A549 (cell line): ENCODE measurements around the gene RNF214. TPM values are rescaled to one million over a fixed set of nuclear protein-coding genes. Genes with fewer than 3 reads are reported as not detected.

Experiments used
- ATAC-seq, 2 experiments: fragments of 200-7000 bp in 1 of 2; fragments of >200 bp in 1 of 2; cut with Nextera tagmentation in 1 of 2; cut with Tn5 transposase in 1 of 2; 3 replicates each; pipeline versions ENCODE4 v1.8.0 to v1.9.1; 2018 to 2020; ENCODE audit warnings: mild to moderate bottlenecking in 1 of 2, moderate library complexity in 1 of 2
- CTCF ChIA-PET: fragments of 300-600 bp; sonication (Branson Sonifier 250); formaldehyde crosslinking; extraction: SDS; loops from one replicate; lab custom pipeline; 2021; ENCODE audit warnings: antibody characterized with exemption, inconsistent platforms; lab: Yijun Ruan, JAX
- POLR2A ChIA-PET: fragments of 350-600 bp; formaldehyde crosslinking; extraction: SDS; loops from one replicate; lab custom pipeline; 2021; ENCODE audit warnings: antibody characterized with exemption, inconsistent platforms; lab: Yijun Ruan, JAX
- DNase-seq, 2 experiments: peaks; one replicate each; pipeline versions ENCODE4 v3.0.0 to v3.0.0-alpha.2; 2011 to 2016; ENCODE audit warnings: low read depth in 1 of 2, low spot score in 1 of 2
- FAIRE-seq: peaks from 2 replicates; lab custom pipeline; 2011; peaks lifted over from hg19 to GRCh38; lab: Jason Lieb, UNC
- H3K27ac ChIP-seq, 2 experiments: fragments of >200 bp; sonication (Bioruptor Twin); formaldehyde crosslinking; 3 replicates each; pipeline ENCODE4 v1.5.1; 2016 to 2017
- H3K4me1 ChIP-seq: fragments of >200 bp; sonication (Bioruptor Twin); formaldehyde crosslinking; 3 replicates; pipeline ENCODE4 v1.6.1; 2016
- H3K4me2 ChIP-seq: fragments of >200 bp; sonication (Bioruptor Twin); formaldehyde crosslinking; 3 replicates; pipeline ENCODE4 v1.6.1; 2016
- H3K4me3 ChIP-seq: fragments of >200 bp; sonication (Bioruptor Twin); formaldehyde crosslinking; 3 replicates; pipeline ENCODE4 v1.5.1; 2016
- H3K9me3 ChIP-seq: fragments of >200 bp; sonication (Bioruptor Twin); formaldehyde crosslinking; 3 replicates; pipeline ENCODE4 v1.6.1; 2016
- BHLHE40 ChIP-seq: IDR thresholded peaks from 2 replicates; pipeline ENCODE4 v1.6.1; 2012; ENCODE audit warnings: low read depth, low read length, inconsistent platforms
- CBX8 ChIP-seq: fragments of 200-600 bp; sonication (generic); IDR thresholded peaks from 2 replicates; pipeline ENCODE4 v1.6.1; 2016
- FOSB ChIP-seq: fragments of 250-450 bp; sonication (Bioruptor Pico); IDR thresholded peaks from 2 replicates; pipeline ENCODE4 v1.5.0; 2020; ENCODE audit warnings: mild to moderate bottlenecking, moderate library complexity
- HDAC2 ChIP-seq: fragments of 200-600 bp; sonication (generic); IDR thresholded peaks from 2 replicates; pipeline ENCODE4 v1.6.1; 2016
- HEYL ChIP-seq: fragments of 250-450 bp; sonication (Bioruptor Pico); IDR thresholded peaks from 2 replicates; pipeline ENCODE4 v1.8.0; 2021; ENCODE audit warnings: mild to moderate bottlenecking, moderate library complexity
- HOXB5 ChIP-seq: fragments of 250-450 bp; sonication (Bioruptor Pico); IDR thresholded peaks from 2 replicates; pipeline ENCODE4 v1.5.0; 2020; ENCODE audit warnings: mild to moderate bottlenecking, moderate library complexity
- JUN ChIP-seq, 2 experiments: fragments of >200 bp; sonication (Bioruptor Twin); formaldehyde crosslinking; IDR thresholded peaks; 2 replicates in 1 of 2; 3 replicates in 1 of 2; pipeline ENCODE4 v1.6.1; 2016 to 2017
- KDM1A ChIP-seq: fragments of 200-600 bp; sonication (generic); IDR thresholded peaks from 2 replicates; pipeline ENCODE4 v1.6.1; 2016; ENCODE audit warnings: low read depth, mild to moderate bottlenecking
- KDM5A ChIP-seq: fragments of 200-600 bp; sonication (generic); IDR thresholded peaks from 2 replicates; pipeline ENCODE4 v1.6.1; 2016; ENCODE audit warnings: antibody characterized with exemption, mild to moderate bottlenecking
- MAZ ChIP-seq: fragments of 150-350 bp; IDR thresholded peaks from 2 replicates; pipeline ENCODE4 v1.6.1; 2014; ENCODE audit warnings: antibody characterized with exemption, low read depth, low read length, borderline replicate concordance
- NFE2L2 ChIP-seq: fragments of 150-350 bp; conservative IDR thresholded peaks from 2 replicates; pipeline ENCODE4 v1.6.1; 2014; ENCODE audit warnings: low read length
- NR3C1 ChIP-seq: fragments of >200 bp; sonication (Bioruptor Twin); formaldehyde crosslinking; IDR thresholded peaks from 3 replicates; pipeline ENCODE4 v1.6.1; 2017
- RARB ChIP-seq: fragments of 250-450 bp; sonication (Bioruptor Pico); IDR thresholded peaks from 2 replicates; pipeline ENCODE4 v1.8.0; 2021; ENCODE audit warnings: mild to moderate bottlenecking, moderate library complexity
- RCOR1 ChIP-seq: fragments of 150-350 bp; IDR thresholded peaks from 2 replicates; pipeline ENCODE4 v1.6.1; 2014; ENCODE audit warnings: antibody characterized with exemption, low read length, low read depth
- RFX5 ChIP-seq: fragments of 450-650 bp; IDR thresholded peaks from 2 replicates; pipeline ENCODE4 v1.7.1; 2014; ENCODE audit warnings: antibody characterized with exemption, mild to moderate bottlenecking, moderate library complexity
- RNF2 ChIP-seq: fragments of 200-600 bp; sonication (generic); IDR thresholded peaks from 2 replicates; pipeline ENCODE4 v1.6.1; 2016; ENCODE audit warnings: low read depth, mild to moderate bottlenecking, antibody characterized with exemption, moderate library complexity, borderline replicate concordance
- TP53 ChIP-seq: fragments of 250-450 bp; sonication (Bioruptor Pico); IDR thresholded peaks from 2 replicates; pipeline ENCODE4 v1.5.0; 2021; ENCODE audit warnings: mild to moderate bottlenecking, moderate library complexity
- ZC3H11A ChIP-seq: fragments of 450-650 bp; IDR thresholded peaks from 2 replicates; pipeline ENCODE4 v1.6.1; 2014; ENCODE audit warnings: antibody characterized with exemption, mild to moderate bottlenecking
- WGBS: methylation state at CpG from one replicate; pipeline ENCODE4 v1.1.6; 2017; ENCODE audit errors: missing lambda C conversion rate; 5-methylcytosine and 5-hydroxymethylcytosine counted together
- polyA plus RNA-seq, 4 experiments: library from polyadenylated mRNA; depleted of rRNA in 3 of 4; stranded (reverse); fragments of >200 nt; fragmentation: RNase III in 1 of 4; extraction: RNeasy Plus Mini Kit Qiagen cat#74134 plus additional on column Dnase treatment in 1 of 4; gene quantifications; 2 replicates in 3 of 4; 3 replicates in 1 of 4; pipeline ENCODE4 v1.2.3, GENCODE V29; 2011 to 2017
- TF ChIP-seq, protein P1 (sequence below): fragments of 450-650 bp; IDR thresholded peaks from 2 replicates; pipeline ENCODE4 v1.6.1; 2014; ENCODE audit warnings: antibody characterized with exemption
- TF ChIP-seq, protein P2 (sequence below): IDR thresholded peaks from 2 replicates; pipeline ENCODE4 v1.6.1; 2012
- TF ChIP-seq, protein P3 (sequence below): fragments of >200 bp; sonication (Bioruptor Twin); formaldehyde crosslinking; IDR thresholded peaks from 3 replicates; pipeline ENCODE4 v1.5.1; 2016
- TF ChIP-seq, protein P4 (sequence below): IDR thresholded peaks from 2 replicates; pipeline ENCODE4 v1.6.1; 2012
- TF ChIP-seq, protein P5 (sequence below): fragments of >200 bp; sonication (Bioruptor Twin); formaldehyde crosslinking; IDR thresholded peaks from 3 replicates; pipeline ENCODE4 v1.6.1; 2016

Gene RNF214
- polyA plus RNA-seq, 2 of the 4 experiments (the other 2 are of a cell fraction), result 11.0 to 15.9 TPM

DNA sequence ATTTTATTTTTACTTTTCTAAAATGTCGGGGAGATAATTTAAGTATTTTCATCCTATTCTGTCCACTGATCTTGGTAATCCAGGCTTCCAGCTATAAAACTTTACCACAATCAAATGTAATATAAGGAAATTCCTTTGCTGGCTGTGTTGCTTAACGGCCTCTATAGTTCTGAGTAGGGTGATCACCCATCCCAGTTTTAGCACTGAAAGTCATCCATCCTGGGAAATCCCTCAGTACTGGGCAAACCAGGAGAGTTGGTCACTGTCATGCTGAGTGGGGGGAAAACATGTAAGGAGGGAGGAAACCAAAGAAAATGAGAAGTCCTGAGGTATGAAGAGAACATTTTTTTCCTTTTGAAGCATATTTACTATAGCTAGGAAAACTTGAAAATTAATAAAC lies 45.9 kb downstream of the RNF214 start:
- no peak overlapping the region for H3K27ac ChIP-seq
- TF ChIP-seq FOSB (no peak), NR3C1 (no peak), HDAC2 (no peak), ZC3H11A (no peak), JUN (IDR thresholded peaks at IDR 0.05) (no peak)
- TF ChIP-seq, protein P1, sequence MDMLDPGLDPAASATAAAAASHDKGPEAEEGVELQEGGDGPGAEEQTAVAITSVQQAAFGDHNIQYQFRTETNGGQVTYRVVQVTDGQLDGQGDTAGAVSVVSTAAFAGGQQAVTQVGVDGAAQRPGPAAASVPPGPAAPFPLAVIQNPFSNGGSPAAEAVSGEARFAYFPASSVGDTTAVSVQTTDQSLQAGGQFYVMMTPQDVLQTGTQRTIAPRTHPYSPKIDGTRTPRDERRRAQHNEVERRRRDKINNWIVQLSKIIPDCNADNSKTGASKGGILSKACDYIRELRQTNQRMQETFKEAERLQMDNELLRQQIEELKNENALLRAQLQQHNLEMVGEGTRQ, result no peak
- H3K4me1 ChIP-seq, result 0 out of 3 replicates have a peak, but pooled peaks cover 7% of the 10 kb centered on the region
- ATAC-seq, result no peak
- ChIA-PET POLR2A (no interaction called here), CTCF (no interaction called here)
- no peak for FAIRE-seq
- WGBS, result 90% methylated on average over 2 of the region's 2 CpGs
- 0 out of 3 replicates have a peak, but pooled peaks cover 2% of the 10 kb centered on the region for H3K9me3 ChIP-seq
- H3K4me2 ChIP-seq, result no peak overlapping the region
- H3K4me3 ChIP-seq, result no peak overlapping the region
- DNase-seq, result no peak

- POLR2A ChIA-PET, result no interaction called here
Measured at GRCh38 chr11:117279711-117280376, 47.4 kb downstream of the RNF214 start.

More at GRCh38 chr11:117279711-117280376, 47.4 kb downstream of the RNF214 start:
- Histone ChIP-seq H3K27ac (no peak overlapping the region), H3K4me3 (no peak overlapping the region), H3K4me2 (no peak overlapping the region)
- CTCF ChIA-PET, result interaction anchor here (0.8 kb wide), 1 partner anchor 8 kb away, joined by 3 read pairs; no protein-coding TSS in a partner anchor
- WGBS, result 90% methylated on average over 4 of the region's 4 CpGs
- ATAC-seq, result no peak
- TF ChIP-seq HOXB5 (CRISPR knock-in tag), result no peak
- TF ChIP-seq, protein P2, sequence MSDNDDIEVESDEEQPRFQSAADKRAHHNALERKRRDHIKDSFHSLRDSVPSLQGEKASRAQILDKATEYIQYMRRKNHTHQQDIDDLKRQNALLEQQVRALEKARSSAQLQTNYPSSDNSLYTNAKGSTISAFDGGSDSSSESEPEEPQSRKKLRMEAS, result no peak
- no peak for TF ChIP-seq RCOR1
- no peak for TF ChIP-seq NFE2L2
- TF ChIP-seq RARB (CRISPR knock-in tag), result no peak
- TF ChIP-seq KDM1A, result no peak
- no peak for TF ChIP-seq RNF2
- TF ChIP-seq, protein P3, sequence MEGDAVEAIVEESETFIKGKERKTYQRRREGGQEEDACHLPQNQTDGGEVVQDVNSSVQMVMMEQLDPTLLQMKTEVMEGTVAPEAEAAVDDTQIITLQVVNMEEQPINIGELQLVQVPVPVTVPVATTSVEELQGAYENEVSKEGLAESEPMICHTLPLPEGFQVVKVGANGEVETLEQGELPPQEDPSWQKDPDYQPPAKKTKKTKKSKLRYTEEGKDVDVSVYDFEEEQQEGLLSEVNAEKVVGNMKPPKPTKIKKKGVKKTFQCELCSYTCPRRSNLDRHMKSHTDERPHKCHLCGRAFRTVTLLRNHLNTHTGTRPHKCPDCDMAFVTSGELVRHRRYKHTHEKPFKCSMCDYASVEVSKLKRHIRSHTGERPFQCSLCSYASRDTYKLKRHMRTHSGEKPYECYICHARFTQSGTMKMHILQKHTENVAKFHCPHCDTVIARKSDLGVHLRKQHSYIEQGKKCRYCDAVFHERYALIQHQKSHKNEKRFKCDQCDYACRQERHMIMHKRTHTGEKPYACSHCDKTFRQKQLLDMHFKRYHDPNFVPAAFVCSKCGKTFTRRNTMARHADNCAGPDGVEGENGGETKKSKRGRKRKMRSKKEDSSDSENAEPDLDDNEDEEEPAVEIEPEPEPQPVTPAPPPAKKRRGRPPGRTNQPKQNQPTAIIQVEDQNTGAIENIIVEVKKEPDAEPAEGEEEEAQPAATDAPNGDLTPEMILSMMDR, result no peak
- TF ChIP-seq CBX8, result no peak
- no peak for TF ChIP-seq MAZ
- TF ChIP-seq TP53 (CRISPR knock-in tag), result no peak
- TF ChIP-seq, protein P4, sequence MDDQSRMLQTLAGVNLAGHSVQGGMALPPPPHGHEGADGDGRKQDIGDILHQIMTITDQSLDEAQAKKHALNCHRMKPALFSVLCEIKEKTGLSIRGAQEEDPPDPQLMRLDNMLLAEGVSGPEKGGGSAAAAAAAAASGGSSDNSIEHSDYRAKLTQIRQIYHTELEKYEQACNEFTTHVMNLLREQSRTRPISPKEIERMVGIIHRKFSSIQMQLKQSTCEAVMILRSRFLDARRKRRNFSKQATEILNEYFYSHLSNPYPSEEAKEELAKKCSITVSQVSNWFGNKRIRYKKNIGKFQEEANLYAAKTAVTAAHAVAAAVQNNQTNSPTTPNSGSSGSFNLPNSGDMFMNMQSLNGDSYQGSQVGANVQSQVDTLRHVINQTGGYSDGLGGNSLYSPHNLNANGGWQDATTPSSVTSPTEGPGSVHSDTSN, result no peak
- no peak for TF ChIP-seq RFX5
- TF ChIP-seq KDM5A, result no peak
- TF ChIP-seq HEYL (CRISPR knock-in tag), result no peak
- TF ChIP-seq, protein P5, sequence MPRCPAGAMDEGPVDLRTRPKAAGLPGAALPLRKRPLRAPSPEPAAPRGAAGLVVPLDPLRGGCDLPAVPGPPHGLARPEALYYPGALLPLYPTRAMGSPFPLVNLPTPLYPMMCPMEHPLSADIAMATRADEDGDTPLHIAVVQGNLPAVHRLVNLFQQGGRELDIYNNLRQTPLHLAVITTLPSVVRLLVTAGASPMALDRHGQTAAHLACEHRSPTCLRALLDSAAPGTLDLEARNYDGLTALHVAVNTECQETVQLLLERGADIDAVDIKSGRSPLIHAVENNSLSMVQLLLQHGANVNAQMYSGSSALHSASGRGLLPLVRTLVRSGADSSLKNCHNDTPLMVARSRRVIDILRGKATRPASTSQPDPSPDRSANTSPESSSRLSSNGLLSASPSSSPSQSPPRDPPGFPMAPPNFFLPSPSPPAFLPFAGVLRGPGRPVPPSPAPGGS, result no peak
- no peak for TF ChIP-seq HDAC2
- no peak for TF ChIP-seq BHLHE40
- TF ChIP-seq, all 56 proteins: peak for 0
- H3K9me3 ChIP-seq, result no peaks in the 10 kb centered on the region
- H3K4me1 ChIP-seq, result 0 out of 3 replicates have a peak, but pooled peaks cover 7% of the 10 kb centered on the region
- FAIRE-seq, result no peak
- no peak for DNase-seq
